ENCODE data around the gene RNF126.
"Not testable (repeated sequence)": the region's sequence is repeated elsewhere in the genome, so short reads cannot be mapped to it uniquely, and the experiment has no call there.

Gene RNF126

DNA sequence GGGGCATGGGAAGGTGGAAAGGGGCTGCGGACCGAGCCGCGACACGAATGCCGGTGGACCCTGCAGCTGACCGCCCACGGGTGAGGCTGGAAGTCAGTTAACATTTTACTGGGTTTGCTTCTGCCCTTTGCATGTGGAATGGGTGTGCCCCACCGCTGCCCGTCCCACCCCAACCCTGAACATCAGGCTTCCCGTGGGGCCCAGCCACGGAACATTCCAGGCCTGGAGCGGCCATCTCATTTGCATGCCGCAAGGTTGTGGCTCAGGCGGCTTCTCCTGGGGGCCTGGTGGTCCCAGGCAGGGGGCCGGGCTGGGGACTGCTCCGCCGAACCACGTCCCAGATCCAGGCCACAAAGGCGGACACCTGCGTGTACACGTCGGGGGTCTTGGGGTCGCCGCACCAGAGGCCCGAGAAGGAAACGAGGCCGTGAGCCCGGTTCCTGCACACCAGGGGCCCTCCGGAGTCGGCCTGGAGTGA is 22.5 kb upstream of the RNF126 start:
- DNase-seq = no peak

DNA sequence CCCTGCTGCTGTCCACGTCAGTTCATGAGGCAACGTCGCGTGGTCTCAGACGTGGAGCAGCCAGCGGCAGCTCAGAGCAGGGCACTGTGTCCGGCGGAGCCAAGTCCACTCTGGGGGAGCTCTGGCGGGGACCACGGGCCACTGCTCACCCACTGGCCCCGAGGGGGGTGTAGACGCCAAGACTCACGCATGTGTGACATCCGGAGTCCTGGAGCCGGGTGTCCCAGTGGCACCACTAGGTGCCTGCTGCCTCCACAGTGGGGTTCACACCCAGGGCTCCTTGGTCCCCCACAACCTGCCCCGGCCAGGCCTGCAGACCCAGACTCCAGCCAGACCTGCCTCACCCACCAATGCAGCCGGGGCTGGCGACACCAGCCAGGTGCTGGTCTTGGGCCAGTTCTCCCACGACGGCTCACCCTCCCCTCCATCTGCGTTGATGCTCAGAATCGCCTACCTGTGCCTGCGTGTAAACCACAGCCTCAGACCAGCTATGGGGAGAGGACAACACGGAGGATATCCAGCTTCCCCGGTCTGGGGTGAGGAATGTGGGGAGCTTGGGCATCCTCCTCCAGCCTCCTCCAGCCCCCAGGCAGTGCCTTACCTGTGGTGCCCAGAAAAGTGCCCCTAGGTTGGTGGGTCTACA is 19.8 kb upstream of the RNF126 start:
- DNase-seq = no peak

DNA sequence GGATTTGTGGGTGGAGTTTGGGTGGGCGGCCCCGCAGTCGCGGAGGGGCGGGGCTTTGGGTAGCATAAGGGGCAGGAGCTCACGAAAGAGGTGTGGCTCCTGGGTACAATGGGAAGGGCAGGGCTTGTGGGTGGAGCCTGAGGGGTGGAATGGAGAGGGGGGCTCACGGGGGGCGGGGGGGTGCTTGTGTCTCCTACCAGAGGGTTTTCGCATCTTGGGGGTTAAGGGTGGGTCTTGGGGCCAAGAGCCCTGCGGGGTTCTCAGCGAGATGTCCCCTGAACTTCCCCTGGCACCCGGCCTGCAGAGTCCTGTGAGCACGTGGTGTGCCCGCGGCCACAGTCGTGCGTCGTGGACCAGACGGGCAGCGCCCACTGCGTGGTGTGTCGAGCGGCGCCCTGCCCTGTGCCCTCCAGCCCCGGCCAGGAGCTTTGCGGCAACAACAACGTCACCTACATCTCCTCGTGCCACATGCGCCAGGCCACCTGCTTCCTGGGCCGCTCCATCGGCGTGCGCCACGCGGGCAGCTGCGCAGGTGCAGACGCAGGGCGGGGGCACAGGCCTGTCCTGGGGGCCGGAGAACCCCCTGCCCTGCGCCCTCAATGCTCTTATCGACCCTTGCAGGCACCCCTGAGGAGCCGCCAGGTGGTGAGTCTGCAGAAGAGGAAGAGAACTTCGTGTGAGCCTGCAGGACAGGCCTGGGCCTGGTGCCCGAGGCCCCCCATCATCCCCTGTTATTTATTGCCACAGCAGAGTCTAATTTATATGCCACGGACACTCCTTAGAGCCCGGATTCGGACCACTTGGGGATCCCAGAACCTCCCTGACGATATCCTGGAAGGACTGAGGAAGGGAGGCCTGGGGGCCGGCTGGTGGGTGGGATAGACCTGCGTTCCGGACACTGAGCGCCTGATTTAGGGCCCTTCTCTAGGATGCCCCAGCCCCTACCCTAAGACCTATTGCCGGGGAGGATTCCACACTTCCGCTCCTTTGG is 18.3 kb upstream of the RNF126 start:
- DNase-seq = no peak

DNA sequence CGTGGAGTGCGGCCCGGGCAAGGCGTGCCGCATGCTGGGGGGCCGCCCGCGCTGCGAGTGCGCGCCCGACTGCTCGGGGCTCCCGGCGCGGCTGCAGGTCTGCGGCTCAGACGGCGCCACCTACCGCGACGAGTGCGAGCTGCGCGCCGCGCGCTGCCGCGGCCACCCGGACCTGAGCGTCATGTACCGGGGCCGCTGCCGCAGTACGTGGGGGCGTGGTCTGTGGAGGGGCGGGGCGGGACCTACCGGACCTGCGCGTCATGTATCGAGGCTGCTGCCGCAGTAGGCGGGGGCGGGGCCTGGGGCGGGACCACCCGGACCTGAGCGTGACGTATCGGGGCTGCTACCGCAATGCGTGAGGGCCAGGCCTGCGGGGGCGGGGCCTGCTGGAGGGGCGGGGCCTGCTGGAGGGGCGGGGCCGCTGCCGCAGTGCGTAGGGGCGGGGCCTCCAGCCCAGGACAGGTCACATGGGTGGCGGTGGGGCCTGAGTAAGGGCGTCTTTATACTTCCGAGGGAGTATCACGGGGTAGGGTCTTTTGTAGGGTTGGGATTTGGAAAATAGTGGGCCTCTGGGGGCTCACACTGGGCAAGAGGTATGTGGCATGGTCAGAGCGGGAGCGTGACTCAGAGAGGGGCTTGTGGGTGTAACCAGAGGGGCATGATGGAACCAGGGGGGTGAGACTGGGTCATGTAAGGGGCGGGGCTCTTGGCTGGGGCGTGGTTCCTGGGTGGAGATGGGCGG is 17.4 kb upstream of the RNF126 start:
- DNase-seq = peak; percentile 100

DNA sequence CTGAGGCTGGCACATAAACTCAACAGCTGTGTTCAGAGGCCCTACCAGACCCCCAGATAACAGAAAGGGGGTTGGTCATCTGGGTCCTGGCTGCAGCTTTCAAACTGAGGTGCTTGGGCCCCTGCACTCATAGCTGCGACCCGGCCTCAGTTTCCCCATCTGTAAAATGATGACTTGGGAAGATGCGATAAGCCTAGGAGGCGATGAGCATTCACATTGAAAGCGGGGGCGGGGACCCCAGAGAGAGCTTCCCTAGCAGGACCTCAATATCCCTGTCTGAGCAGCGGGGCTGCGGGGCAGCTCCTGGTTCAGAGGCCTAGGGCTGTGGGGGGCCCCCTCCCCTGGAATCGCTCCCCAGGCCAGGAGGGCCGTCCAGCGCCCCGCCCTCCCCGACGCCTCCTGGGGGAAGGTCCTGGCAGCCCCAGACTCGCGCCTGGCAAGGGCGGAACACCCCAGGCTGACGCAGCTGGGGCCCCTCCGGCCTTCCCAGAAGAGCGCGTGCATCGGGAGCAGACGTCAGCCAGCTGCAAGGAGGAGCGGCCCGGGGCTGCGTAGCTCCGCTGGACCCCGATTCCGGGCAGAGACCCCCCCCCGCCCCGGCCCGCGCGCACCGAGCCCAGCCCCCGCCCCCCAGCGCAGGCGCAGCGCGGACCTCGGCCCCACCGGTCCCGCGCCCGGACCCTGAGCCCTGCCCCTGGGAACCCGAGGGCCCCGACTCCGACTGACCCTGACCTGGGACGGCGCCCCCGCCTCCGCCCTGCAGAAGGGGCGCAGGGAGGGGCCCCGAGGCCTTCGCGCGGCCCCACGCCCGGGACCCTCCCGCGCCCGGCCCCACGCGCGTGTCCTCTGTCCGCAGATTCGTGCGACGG is 16.6 kb upstream of the RNF126 start:
- peak; percentile 45 for DNase-seq

DNA sequence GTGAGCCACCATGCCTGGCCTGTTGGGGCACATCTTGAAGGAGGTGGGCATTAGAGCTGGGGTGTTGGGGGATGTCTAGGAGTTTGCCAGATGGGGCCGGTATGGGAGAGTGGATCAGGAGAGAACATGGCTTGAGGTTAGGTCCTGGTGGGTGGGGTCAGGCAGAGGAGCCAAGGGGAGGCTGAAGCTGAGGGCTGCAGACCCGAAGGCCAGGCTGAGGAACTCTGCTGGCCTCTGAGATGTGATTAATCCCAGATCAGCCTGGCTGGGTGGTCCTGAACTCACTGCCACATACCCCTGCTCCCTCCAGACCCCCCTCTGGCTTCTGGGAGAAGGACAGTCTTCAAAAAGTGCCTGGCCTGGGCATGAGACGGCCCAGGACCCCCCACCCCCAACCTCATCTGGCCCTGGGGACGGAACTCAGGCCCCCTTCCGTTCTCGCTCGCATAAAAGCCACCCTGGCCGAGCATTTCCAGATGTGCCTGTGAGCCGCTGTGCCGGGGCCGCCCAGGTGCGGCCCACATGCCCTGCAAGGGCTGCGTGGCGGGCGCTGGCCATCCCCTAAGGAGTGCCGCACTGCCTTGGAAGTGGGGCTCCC is 15.9 kb upstream of the RNF126 start:
- no peak for DNase-seq

DNA sequence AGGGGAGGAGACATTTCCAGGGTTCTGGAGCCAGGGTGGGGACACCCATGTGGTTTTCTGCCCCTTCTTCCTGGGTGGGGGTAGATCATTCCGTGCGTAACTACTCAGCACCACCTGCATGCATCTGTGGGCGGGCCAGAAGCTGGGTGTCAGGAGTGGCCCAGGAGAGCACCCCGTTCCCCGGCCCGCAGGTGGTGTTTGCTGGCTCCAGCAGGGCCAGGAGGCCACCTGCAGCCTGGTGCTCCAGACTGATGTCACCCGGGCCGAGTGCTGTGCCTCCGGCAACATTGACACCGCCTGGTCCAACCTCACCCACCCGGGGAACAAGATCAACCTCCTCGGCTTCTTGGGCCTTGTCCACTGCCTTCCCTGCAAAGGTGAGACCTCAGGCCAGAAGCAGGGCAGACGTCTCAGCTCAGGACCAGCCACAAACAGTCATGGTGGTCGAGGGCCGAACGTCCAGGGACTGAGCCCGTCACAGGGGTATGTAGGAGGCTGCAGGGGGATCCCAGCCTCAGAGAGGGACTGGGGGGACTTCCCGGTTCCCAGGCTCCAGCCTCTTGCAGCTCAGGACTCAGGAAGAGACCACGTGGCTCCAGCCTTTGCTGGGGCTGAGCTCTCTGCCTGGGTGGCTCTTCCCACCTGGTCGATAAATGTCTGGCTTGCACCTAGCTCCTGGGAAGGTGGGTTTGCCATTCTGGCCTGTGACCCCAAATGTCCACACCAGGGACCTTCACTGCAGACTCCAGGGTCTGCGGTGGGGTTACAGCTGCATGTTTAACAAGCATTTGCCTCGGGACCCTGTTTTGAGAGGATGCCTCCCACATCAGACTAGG is 14.8 kb upstream of the RNF126 start:
- no peak for DNase-seq

DNA sequence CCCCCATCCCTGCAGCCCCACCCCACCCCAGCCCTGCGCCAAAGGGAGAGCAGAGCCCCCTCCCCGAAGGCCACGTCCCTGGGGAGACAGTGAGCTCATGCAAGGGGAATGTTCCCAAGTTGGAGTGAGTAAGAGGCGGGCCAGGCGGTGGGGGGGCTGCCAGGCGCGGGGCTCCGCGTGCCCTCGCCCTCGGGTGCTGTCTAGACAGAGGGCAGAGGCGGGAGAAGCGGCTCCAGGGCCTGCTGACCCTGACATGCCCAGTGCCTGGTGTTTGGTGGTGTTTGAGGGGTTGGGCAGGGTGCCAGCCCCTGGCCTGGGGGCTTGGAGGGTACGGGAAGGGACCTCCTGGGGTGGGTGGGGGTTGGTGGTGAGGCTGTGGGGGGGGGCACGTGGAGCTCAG is 14.2 kb upstream of the RNF126 start:
- DNase-seq = no peak

DNA sequence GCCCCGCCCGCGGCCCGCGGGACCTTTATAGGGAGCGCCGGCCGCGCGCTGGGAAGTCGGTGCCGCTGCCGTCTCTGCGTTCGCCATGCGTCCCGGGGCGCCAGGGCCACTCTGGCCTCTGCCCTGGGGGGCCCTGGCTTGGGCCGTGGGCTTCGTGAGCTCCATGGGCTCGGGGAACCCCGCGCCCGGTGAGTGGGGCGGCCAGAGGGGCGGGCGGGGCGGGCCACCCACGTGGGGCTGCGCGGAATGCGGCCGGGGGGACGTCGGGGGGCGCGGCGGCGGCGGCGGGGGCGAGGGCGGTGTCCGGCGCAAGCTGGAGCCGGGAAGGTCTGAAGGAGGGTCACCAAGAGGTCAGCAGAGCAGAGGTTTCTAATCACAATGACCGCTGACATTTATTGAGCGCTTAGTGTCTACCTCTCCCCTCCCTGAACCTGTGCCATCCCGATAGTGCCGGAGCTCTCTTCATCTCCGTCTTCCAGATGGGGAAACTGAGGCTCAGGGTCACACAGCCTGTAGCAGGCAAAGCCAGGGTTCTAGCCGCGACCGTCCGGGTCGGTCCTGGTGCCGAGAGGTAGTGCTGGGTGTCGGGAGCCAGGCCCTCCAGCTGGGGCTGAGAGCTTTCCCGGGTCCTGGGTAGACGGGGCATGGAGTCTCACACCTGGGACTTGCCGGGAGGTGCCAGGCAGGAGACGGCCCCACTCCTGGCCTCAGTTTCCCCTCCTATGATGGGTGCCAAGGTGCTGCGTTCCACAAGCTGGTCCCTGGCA is 13.5 kb upstream of the RNF126 start, which contains the start of gene FSTL3:
Gene FSTL3 (plus strand): TSS at position 54 of the 767 bp plus-strand sequence. CDS start 32 bp downstream, at position 86.
- no peak for DNase-seq

DNA sequence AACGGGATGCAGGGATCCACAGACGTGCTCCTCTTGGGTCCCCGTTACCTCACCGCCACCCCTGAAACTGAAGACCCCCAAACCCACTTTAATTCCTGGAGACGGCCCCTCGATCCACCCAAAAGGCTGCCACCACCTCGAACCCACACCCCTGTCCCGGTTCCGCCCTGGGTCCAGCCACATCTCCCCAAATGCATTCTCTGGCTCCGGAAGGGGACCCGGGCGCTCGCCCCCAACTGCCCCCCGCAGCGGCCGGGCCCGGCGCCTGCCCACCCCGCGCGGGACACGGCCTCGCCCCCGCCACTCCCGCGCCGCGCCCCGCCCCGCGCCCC is 13.0 kb upstream of the RNF126 start:
- no peak for DNase-seq

DNA sequence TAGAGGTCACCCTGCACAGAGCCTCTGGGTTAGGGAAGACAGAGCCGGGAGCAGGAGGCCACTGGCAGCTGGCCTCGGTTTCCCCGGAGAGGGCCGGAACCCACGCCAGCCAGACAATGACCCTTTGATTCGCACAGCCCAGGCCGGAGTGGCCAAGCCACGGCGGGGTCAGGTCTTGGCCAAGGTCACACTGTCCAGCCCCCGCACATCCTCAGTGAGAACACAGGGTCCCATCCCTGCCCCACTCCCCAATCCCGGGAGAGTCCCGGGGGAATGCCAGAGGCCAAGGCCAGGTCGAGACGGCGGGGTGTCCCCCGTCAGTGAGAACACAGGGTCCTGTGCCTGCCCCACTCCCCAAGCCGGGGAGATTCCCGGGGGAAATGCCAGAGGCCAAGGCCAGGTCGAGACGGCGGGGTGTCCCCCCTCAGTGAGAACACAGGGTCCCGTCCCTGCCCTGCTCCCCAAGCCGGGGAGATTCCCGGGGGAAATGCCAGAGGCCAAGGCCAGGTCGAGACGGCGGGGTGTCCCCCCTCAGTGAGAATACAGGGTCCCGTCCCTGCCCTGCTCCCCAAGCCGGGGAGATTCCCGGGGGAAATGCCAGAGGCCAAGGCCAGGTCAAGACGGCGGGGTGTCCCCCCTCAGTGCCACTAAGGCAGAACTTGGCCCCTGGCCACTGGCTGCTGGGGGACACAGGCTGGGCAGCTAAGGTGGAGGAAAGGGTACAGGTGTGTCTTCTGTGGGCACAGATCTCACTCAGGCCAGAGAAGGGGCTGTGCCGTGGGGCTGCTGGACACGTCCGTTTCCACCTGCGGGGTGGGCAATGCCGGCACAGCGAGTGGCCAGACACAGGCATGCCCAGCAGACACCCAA is 11.5 kb upstream of the RNF126 start:
- no peak for DNase-seq

DNA sequence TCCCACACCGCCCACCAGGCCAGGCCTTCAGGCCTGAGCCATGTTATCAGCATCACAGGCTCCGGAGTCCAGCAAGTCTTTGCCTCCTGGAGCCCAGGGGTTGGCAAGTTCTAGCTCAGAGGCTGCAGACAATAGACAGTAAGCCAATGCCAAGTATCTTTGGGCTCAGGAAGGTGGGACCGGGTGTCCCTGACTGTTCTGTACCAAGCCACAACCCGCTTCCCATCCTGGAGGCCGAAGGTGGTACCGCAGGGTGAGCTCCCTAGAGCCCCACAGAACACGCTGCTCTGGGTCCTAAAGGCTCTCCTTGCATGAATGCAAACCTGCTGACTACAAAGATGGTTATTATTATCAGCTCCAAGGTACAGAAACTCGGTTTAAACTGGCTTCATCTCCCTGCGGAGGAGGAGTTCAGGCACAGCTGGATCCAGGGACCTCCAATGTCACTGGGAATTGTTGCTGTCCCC is 7.6 kb upstream of the RNF126 start:
- no peak for DNase-seq

DNA sequence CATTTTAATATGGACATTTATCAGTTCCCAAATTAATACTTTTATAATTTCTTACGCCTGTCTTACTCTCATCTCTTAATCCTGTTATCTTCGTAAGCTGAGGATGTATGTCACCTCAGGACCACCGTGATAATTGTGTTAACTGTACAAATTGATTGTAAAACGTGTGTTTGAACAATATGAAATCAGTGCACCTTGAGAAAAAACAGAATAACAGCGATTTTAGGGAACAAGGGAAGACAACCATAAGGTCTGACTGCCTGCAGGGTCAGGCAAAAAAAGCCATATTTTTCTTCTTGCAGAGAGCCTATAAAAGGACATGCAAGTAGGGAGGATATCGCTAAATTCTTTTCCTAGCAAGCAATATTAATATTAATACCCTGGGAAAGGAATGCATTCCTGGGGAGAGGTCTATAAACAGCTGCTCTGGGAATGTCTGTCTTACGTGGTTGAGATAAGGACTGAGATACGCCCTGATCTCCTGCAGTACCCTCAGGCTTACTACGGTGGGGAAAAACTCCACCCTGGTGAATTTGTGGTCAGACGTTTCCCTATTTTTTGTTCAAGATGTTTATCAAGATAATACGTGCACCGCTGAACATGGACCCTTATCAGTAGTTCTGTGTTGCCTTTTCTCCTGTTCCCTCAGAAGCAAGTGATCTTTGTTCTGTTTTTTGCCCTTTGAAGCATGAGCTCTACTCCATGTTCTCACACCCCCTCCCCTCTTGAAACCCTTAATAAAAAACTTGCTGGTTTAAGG is 5.8 kb upstream of the RNF126 start:
- DNase-seq = not testable (repeated sequence)

DNA sequence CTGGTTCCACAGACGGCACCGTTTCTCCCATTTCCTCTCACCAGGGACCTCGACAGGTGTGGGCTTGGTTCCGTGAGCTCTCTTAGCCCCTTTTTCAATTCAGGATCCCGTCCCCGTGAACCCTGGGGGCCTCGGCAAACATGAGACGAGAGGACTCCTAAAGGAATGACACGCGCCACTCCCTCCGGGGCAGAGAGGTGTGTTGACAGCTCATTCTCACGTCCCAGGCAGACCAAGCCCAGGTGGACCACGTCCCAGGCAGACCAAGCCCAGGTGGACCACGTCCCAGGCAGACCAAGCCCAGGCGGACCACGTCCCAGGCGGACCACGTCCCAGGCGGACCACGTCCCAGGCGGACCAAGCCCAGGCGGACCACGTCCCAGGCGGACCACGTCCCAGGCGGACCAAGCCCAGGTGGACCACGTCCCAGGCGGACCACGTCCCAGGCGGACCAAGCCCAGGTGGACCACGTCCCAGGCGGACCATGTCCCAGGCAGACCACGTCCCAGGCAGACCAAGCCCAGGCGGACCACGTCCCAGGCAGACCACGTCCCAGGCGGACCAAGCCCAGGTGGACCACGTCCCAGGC is 4.1 kb upstream of the RNF126 start:
- not testable (repeated sequence) for DNase-seq

DNA sequence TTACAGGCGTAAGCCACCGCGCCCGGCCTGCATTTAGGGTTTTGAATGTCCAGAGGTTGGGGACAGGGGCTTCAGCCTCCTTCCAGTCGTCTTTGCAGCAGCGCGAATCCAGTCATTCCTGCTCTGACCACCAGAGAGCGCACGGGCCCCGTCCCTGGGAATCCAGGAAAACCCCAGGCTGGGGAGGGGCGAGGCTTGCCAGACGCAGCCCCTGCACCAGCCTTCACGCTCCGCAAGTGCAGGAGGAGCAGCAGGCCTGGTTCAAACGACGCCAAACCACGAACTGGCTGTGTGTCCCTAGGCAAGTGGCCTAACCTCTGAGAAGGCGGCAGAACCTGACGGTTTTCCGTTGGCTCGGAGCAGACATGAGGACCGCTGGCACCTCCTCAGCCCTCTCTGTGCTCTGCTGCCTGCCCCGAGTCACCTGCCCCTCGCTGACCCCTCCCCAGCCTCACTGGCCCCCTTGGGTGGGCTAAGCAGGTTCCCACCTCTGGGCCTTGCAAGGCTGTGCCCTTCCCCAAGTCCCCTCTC is 2.0 kb upstream of the RNF126 start:
- peak; percentile 87 for DNase-seq

DNA sequence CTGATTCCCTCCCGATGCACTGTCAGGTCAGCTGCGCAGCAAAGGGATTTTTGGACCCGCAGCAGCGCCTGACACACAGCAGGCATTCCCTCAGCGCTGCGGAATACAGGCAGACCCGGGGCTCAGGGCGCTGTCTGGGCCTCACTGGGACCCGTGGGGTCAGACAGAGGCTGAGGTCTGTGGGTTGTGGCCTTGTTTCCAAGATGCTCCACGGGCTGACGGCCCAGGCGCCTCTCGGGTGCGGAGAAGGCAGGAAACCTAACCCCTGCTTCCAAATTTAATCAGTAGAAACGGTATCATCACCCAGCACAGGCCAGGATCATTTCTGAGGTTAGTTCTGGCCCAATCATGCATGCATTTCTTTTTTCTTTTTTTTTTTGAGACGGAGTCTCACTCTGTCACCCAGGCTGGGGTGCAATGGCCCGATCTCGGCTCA is 686 bp upstream of the RNF126 start:
- DNase-seq = no peak

DNA sequence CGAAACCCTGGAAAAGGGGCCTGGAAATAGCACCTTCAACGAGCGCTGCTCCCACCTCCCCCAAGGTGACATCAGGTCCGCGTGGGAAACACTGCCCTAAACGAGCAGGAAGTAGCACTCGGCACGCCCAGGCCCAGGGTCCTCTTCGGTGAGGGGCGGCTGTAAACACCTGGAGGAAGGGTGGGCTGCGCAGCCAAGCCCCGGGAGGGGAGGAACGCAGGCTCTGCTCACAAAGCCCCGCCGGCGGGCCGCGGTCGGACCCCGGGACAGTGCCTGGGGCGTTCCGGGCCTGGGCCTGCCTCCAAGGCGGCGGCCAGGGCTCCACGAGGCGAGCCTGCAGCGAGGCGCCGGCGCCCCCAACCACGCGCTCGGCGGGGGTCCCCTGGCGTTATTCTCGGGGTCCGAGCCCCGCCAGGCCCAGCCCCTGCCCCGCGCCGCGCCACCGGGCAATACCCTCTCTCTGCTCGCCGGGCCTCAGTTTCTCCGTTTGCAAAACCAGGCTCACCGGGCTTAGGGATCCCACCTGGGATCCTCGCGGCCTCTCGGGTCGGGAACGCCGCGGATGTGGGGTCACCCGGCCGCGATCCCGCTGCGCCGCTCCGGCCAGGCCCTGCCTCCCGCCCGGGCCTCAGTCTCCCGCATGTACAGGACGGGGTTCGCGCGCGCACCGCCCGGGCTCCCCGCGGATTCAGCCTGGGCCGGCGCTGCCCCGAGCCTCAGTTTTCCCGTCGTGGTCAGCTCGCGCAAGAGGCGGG is 630 bp downstream of the RNF126 start:
- DNase-seq = peak; percentile 79
